ENCODE measurements around the gene SEMA7A. TPM values are rescaled to one million over a fixed set of nuclear protein-coding genes. Genes with fewer than 3 reads are reported as not detected.

The SEMA7A gene
- total and polyA plus RNA-seq, 4 donors = 4.2 to 15.0 (median 6.8) TPM

GRCh38 chr15:74389241-74390048 lies 44.3 kb downstream of the SEMA7A start:
- DNase-seq (peak; percentile 61 to 78 (median 71)), ATAC-seq (ENCODE audit: insufficient read depth, low FRiP score) (peak; percentile 14)
- no peaks in the 10 kb centered on the region for H3K36me3 ChIP-seq (ENCODE audit: control insufficient read depth in 4 of 4, insufficient read depth in 4 of 4, low read length in 4 of 4)
- no peak for TF ChIP-seq CTCF (IDR thresholded peaks at IDR 0.05; ENCODE audit: control extremely low read depth, extremely low read depth)
- no peaks in the 10 kb centered on the region for H3K9me3 ChIP-seq (ENCODE audit: control insufficient read depth in 4 of 4, insufficient read depth in 3 of 4, low read length in 3 of 4)
- 49 to 58% methylated on average over 20 of the region's 20 CpGs for WGBS, 2 donors
- peaks cover 0 to 38% (median 14%) of the 10 kb centered on the region in 5 donors for H3K4me1 ChIP-seq (ENCODE audit: control insufficient read depth in 5 of 5, insufficient read depth in 5 of 5, low read length in 5 of 5)
- H3K9ac ChIP-seq (ENCODE audit: insufficient read depth in 1 of 2, low read length in 2 of 2) = no peak overlapping the region
- no peaks in the 10 kb centered on the region for H3K27me3 ChIP-seq (ENCODE audit: control insufficient read depth in 3 of 3, insufficient read depth in 3 of 3, low read length in 2 of 3)
- H3K4me3 ChIP-seq = no peak overlapping the region
- H3K27ac ChIP-seq (ENCODE audit: low read depth in 1 of 2, low read length in 1 of 2) = peak overlapping the region in 1 of 2 donors; percentile 3

- H3K4me3 ChIP-seq = no peak overlapping the region
- ATAC-seq (ENCODE audit: insufficient read depth, low FRiP score) = no peak
- WGBS, 2 donors = 77 to 91% methylated on average over 10 of the region's 10 CpGs
Measured at GRCh38 chr15:74388363-74388951, 45.3 kb downstream of the SEMA7A start.

GRCh38 chr15:74387621-74388362 lies 46.0 kb downstream of the SEMA7A start:
- H3K36me3 ChIP-seq (ENCODE audit: control insufficient read depth in 4 of 4, insufficient read depth in 4 of 4, low read length in 4 of 4) = no peaks in the 10 kb centered on the region
- H3K27ac ChIP-seq (ENCODE audit: low read depth in 1 of 2, low read length in 1 of 2) = peak overlapping the region in 1 of 2 donors; percentile 44
- no peaks in the 10 kb centered on the region for H3K27me3 ChIP-seq (ENCODE audit: control insufficient read depth in 3 of 3, insufficient read depth in 3 of 3, low read length in 2 of 3)
- TF ChIP-seq CTCF (IDR thresholded peaks at IDR 0.05; ENCODE audit: control extremely low read depth, extremely low read depth) = no peak
- peaks cover 0 to 45% (median 16%) of the 10 kb centered on the region in 5 donors for H3K4me1 ChIP-seq (ENCODE audit: control insufficient read depth in 5 of 5, insufficient read depth in 5 of 5, low read length in 5 of 5)
- H3K9ac ChIP-seq (ENCODE audit: insufficient read depth in 1 of 2, low read length in 2 of 2) = no peak overlapping the region
- ATAC-seq (ENCODE audit: insufficient read depth, low FRiP score) (no peak), DNase-seq (no peak)
- no peak overlapping the region for H3K4me3 ChIP-seq
- WGBS, 2 donors = 68 to 76% methylated on average over 10 of the region's 10 CpGs
- H3K9me3 ChIP-seq (ENCODE audit: control insufficient read depth in 4 of 4, insufficient read depth in 3 of 4, low read length in 3 of 4) = no peaks in the 10 kb centered on the region

More at GRCh38 chr15:74388363-74388951, 45.3 kb downstream of the SEMA7A start:
- no peaks in the 10 kb centered on the region for H3K9me3 ChIP-seq (ENCODE audit: control insufficient read depth in 4 of 4, insufficient read depth in 3 of 4, low read length in 3 of 4)
- H3K27ac ChIP-seq (ENCODE audit: low read depth in 1 of 2, low read length in 1 of 2) = peak overlapping the region in 1 of 2 donors; percentile 30
- TF ChIP-seq CTCF (IDR thresholded peaks at IDR 0.05; ENCODE audit: control extremely low read depth, extremely low read depth) = no peak
- H3K36me3 ChIP-seq (ENCODE audit: control insufficient read depth in 4 of 4, insufficient read depth in 4 of 4, low read length in 4 of 4) = no peaks in the 10 kb centered on the region
- no peak for DNase-seq
- H3K4me1 ChIP-seq (ENCODE audit: control insufficient read depth in 5 of 5, insufficient read depth in 5 of 5, low read length in 5 of 5) = peaks cover 0 to 45% (median 16%) of the 10 kb centered on the region in 5 donors
- H3K27me3 ChIP-seq (ENCODE audit: control insufficient read depth in 3 of 3, insufficient read depth in 3 of 3, low read length in 2 of 3) = no peaks in the 10 kb centered on the region
- no peak overlapping the region for H3K9ac ChIP-seq (ENCODE audit: insufficient read depth in 1 of 2, low read length in 2 of 2)
